ACHN (cell line): ENCODE measurements around the gene DIP2C.

Experiments
- DNase-seq: peaks from one replicate; pipeline ENCODE4 v3.0.0-alpha.2; 2015
- in situ Hi-C: cut with HindIII; loops from 2 replicates; pipeline ENCODE4 v1.10.0; 2017; ENCODE audit warnings: low sequenced_read_pairs, low pct_ligation_motif_present, low pct_unique_long_range_greater_than_20kb

The DIP2C gene

GRCh38 chr10:393106-393745 lies 296.2 kb downstream of the DIP2C start:
- in situ Hi-C loops: no loop called here
- no peak for DNase-seq

GRCh38 chr10:392705-393037 lies 296.8 kb downstream of the DIP2C start:
- in situ Hi-C loops: no loop called here
- DNase-seq: no peak

- no peak for DNase-seq
- in situ Hi-C loops: no loop called here
These were observed 297.4 kb downstream of the DIP2C start for GRCh38 chr10:391847-392704.

- in situ Hi-C loops: no loop called here
- no peak for DNase-seq
These were observed 298.2 kb downstream of the DIP2C start for GRCh38 chr10:391305-391704.

- in situ Hi-C loops: no loop called here
- DNase-seq: no peak
These were observed 298.9 kb downstream of the DIP2C start for GRCh38 chr10:390449-391100.

GRCh38 chr10:389836-390448 lies 299.5 kb downstream of the DIP2C start:
- no peak for DNase-seq
- in situ Hi-C loops: no loop called here

GRCh38 chr10:389261-389790 lies 300.1 kb downstream of the DIP2C start:
- no peak for DNase-seq
- in situ Hi-C loops: no loop called here

GRCh38 chr10:388661-389045 lies 300.8 kb downstream of the DIP2C start:
- DNase-seq: no peak
- in situ Hi-C loops: no loop called here

GRCh38 chr10:387909-388660 lies 301.4 kb downstream of the DIP2C start:
- in situ Hi-C loops: no loop called here
- DNase-seq: no peak

GRCh38 chr10:387593-387891 lies 301.9 kb downstream of the DIP2C start:
- no peak for DNase-seq
- in situ Hi-C loops: no loop called here

- no peak for DNase-seq
- in situ Hi-C loops: no loop called here
These were observed 302.5 kb downstream of the DIP2C start for GRCh38 chr10:386771-387592.

GRCh38 chr10:385571-386300 lies 303.7 kb downstream of the DIP2C start:
- in situ Hi-C loops: no loop called here
- no peak for DNase-seq

- in situ Hi-C loops: no loop called here
- no peak for DNase-seq
These were observed 304.7 kb downstream of the DIP2C start for GRCh38 chr10:384538-385305.

- in situ Hi-C loops: no loop called here
- DNase-seq: no peak
These were observed 305.9 kb downstream of the DIP2C start for GRCh38 chr10:383519-383918.

GRCh38 chr10:381805-382204 lies 307.7 kb downstream of the DIP2C start:
- in situ Hi-C loops: no loop called here
- DNase-seq: no peak

- DNase-seq: no peak
- in situ Hi-C loops: no loop called here
These were observed 308.1 kb downstream of the DIP2C start for GRCh38 chr10:381346-381745.
